GM19397 (cell line): ENCODE results near the gene TMEM170B.

Experiments
- ATAC-seq: cut with Tn5 transposase; IDR thresholded peaks from one replicate; pipeline ENCODE4 v1.9.1; 2021; ENCODE audit warnings: mild to moderate bottlenecking, moderate library complexity; ENCODE audit not compliant: unreplicated experiment

Gene TMEM170B

DNA sequence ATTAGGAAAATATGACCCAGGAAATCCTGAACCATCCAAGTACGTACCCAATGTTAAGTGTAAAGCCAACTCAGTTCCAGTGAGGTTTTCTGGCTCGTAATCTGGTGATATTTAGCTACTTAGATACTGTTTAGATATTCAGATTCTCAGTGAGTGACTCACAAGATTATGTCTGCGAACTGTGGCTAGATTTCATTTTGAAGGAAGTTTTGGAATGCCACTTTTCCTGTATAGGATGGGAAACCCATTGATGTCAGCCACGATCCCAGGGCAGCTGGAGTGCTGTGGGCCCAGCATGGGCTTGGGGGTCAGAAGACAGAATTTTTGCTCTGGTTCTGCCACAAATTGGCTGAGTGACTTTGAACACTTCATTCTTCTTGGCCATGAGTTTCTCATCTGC, 76.3 kb downstream of the TMEM170B start:
- ATAC-seq, result no peak

DNA sequence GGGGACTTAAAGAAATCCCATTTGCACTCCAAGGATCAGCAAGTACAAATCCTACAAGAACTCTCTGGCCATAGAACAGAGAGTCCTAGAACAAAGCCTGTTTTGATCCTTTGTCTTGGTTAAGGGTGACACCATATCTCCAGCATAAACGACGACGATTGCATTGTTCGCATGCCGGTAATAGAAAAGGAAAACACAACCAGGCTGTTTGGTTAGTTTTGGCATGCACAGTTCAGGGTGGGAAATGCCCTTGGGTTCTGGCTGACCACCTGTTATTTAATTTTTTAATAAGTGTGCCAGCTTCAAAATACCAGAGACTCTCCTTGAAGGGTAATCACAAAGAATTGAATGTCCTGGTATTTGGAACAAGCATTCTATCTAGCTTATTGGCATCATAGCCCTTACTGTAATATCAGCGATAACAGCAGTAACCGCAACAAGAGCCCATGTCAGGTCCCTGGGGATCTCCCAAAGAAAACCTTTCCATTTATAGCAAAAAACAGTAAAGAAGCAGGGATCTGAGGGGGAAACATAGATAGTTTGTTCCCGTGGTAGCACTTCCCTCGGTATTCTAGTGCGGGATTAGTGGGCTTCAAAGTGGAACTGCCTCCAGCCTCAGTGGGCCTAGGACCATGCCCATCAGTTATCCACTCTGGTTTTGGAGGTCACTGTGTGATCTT, 77.1 kb downstream of the TMEM170B start:
- ATAC-seq, result no peak

DNA sequence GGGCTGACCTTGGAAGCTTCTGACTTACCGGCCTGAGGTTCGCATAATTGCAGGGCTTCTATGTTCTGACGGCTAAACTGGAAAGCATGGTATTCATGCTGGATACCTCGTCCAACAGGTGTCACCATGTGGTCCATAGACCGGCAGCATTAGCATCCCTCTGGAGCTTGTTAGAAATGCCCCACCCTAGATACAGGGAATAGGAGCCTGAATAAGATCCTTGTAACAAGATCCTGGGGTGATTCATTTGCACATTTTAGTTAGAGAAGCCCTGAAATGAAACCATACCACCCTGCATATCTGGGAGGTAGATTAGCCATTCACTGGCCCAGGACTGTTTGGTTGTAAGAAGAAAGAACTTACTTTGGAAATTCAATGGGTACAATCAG, 77.7 kb downstream of the TMEM170B start:
- ATAC-seq, result no peak

DNA sequence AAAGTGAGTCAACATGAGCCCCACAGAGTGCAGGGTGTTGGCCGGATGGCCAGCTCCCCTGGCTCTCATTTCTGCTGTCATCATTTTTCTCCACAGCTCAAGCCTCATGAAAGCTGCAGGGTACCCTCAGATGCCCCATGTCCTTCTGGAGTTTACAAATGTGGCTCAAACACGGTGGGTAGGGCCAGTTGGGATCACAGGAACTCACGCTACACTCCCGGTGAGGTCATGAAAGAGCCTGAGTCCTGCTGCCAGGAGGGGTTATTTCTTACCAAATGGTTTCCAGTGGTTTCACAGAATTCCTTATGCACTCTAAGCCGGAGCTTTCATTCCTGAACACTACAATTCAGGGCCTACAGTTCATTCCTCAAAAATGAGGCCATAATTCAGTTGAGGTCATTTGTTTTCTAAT, 78.7 kb downstream of the TMEM170B start:
- no peak for ATAC-seq

DNA sequence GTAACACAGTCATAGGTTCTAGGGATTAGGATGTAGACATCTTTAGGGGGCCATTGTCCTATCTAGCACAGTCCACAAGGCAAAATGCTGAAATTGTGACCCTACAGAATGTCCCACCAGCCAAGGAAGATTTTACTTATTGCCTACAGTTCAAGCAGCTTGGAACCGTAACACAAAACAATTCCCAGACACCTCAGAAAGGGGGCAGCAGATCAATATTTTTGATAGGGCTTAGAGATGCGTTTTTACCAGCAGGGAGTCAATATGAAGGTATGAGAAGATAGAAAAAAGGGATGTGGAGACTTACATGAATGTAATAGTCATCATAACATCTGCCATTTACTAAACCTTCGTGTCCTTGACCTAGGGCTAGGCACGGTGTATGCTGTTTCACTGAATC, 81.0 kb downstream of the TMEM170B start:
- ATAC-seq, result no peak

DNA sequence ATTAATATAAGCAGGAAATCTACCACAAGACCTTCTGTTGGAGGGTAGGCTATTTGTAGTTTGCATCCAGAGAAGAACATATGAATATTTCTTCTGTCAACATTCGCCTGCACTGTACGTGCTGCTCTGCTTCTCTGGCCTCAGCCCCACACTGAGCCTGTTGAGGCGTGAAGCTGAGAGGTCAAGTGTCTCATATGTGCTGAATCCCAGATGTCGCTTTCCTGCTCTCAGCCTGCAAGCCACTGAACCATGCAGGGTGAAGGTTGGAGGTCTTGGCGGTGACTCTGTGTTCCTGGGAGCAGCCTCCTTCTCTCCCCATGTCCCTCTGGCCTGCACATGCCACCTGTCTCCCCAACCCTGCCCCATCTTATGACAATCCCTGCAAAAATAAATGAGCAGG, 83.6 kb downstream of the TMEM170B start:
- no peak for ATAC-seq

DNA sequence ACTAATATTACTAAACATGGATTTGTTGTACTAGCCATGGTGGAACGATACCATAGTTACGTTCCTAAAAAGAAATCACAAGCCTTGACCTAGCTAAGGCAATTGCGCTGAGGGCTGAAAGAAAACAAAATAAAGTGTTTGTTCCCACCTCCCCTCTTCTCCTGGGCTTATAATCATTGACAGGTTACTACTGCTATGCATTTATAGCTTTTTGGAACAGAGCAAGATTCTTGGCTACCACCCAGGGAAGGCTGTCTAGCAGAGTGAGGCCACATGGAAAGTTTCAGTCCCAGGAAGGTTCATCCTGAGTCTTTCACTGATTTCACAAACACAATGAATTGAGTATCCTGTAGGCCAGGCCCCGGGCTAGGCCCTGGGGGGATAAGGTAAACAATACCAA, 84.6 kb downstream of the TMEM170B start:
- ATAC-seq, result no peak

DNA sequence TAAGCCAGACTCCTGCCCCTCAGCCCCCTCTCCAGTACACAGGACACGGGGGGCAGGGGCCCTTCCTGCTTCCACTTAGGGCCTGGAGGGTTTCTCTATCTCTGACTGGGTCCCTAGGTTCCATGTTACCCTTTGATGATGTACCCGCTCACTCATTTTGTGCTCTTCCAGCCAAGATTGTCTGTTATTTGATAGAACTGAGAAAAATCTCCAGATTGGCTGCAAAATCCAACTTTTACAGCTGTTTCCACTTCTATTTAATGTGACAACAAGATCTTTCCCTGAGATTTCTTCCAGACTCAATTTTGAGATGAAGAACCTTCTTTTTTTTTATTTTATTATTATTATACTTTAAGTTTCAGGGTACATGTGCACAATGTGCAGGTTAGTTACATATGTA, 85.7 kb downstream of the TMEM170B start:
- no peak for ATAC-seq

DNA sequence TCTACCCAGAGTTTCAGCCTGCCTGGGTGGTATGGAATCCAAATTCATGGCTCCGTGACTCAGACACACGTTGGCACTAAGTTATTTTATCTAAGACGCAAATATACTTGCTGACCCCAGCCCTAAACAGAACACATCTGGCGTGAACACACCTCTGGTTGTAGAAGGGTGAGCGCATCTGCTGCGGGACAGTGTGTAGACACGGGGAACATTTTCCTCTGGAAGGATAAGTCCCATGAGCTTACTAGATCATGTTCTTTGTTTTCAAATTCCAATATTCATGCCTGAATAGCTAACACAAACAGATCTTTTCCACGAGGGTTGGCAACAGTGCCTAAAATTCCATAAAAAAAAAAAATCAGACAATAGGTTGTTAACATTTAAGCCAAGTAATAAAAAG, 87.8 kb downstream of the TMEM170B start:
- ATAC-seq, result no peak

DNA sequence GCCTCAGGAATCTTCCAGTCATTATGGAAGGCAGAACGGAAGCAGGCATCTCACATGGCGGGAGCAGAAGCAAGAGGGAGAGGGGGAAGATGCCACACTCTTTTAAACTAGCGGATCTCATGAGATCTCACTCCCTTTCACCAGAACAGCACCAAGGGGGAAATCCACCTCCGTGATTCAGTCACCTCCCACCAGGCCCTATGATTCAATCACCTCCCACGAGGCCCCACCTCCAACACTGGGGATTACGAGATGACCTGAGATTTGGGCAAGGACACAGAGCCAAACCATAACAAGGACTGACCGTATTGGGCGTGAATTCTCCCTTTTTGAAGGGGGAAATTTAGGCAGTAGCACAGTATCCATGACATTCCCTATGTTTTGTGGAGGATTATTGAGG, 88.8 kb downstream of the TMEM170B start:
- no peak for ATAC-seq

DNA sequence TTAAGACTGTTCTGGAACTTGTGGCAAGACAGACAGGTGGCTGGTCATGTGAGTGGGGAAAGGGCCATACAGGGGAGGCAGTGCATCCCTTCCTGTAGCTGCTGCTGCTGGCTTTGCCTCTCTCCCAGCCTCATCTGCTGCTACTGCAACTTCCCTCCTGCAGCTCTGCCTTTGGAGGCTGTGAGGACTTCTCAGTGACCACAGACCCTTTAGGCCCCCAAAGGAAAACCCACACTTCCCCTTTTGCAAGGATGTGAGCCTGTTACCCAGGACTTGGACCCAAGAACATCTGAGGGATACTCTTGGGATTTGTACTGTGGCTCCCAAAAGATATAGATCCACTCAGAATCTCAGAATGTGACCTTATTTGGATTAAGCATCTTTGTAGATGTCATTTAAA, 91.0 kb downstream of the TMEM170B start:
- ATAC-seq, result no peak

DNA sequence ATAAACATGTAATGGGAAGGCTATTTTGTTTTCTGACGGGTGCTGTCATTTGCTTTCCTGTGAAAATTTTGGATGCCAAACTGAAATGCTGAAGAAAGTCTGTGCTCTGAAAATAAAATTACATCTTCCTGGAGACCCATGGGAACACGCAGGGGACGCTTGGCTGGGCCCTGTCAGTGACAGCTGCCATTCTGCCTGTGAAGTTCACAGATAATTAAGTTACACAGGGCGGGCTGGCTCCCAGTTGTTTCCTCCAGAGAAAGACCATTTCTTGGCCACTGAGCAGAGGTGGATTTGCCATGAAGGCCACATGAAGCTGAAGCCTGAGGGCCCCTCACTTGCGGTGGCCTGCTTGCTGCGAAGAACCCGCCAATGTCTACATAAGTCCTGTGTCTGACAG, 93.5 kb downstream of the TMEM170B start:
- no peak for ATAC-seq

DNA sequence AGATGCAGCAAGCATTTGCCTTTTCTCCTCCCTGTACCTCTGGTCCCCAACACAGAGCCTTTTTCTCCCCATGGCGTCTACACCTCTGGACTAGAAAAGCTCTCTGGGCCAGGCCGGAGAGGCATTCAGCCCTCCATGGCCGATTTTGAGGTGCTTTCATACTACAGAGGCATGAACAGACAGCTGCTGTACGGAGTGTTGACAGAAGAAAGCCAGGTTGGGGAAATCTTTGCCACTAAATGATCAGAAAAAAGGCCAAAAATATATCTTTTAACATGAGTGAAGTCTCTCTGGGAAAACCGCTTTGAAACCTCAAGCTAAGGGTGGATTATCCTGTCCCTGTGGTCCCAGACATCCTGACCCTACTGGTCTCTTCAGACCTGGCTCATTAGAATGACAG, 94.0 kb downstream of the TMEM170B start:
- no peak for ATAC-seq

DNA sequence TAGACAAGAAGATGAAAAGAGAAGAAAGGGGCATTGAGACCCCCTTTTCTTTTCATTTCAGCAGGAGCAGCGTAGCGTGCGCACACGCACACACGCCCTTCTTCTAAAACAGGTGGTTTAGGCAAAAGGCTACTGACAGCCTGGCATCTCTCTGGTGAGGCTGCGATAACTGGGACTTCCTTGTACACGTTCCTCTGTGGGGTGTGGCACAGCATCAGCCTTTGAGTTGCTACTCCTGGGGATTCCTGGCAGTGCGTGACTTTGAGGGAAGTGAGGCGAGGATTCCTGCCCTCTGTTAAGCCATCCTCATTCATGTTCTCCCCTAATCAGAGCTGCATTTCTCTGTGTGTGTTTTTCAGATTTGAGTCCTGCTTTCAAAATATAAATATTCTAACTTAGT, 94.7 kb downstream of the TMEM170B start:
- ATAC-seq, result no peak

DNA sequence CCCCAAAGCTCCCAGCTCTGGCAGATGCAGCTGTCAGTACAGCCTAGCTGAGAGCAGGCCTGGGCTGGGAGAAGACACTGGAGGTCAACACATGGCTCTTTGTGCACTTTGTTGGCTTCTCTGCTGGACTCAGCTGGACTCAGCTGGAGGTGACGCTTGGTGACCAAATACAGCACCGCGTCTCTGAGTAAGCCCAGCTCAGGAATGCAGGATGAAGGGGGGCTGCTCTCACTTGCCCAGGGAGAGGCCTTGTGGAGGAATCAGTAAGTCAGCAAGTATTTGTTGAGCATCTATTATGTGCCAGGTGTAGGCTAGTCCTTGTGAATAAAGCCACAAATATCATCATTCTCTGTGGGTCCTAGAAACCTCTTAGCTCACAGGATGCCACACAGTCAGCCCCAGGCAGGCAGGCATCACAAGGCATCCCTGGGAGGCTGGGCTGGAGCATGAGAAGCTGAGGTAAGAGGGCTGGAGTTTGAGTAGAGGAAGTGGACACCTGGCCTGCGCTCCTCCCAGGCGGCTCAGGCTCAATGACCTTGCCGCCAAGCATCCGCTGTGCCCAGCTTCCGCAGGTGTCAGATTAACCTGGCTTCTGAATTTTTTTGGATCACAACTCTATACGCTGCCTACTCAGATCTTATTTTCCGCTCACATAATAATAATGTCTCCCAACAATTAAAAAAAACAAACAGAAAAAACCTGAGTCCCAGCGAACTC, 95.4 kb downstream of the TMEM170B start:
- ATAC-seq, result no peak
